Inflammatory macrophage treated with lipopolysaccharide for 4 hours (primary cell): ENCODE results near the gene LMX1B.
"Not testable (repeated sequence)": the region's sequence is repeated elsewhere in the genome, so short reads cannot be mapped to it uniquely, and the experiment has no call there.

ENCODE experiments used
- DNase-seq: peaks from one replicate; pipeline ENCODE4 v3.0.0-alpha.2; 2020

LMX1B gene

GRCh38 chr9:126722252-126722921 is 108.7 kb downstream of the LMX1B start:
- DNase-seq: peak; percentile 84

GRCh38 chr9:126722922-126723806 is 109.4 kb downstream of the LMX1B start:
- peak; percentile 39 for DNase-seq

GRCh38 chr9:126723807-126724172 is 110.1 kb downstream of the LMX1B start:
- no peak for DNase-seq

GRCh38 chr9:126724226-126724625 is 110.5 kb downstream of the LMX1B start:
- DNase-seq: no peak

GRCh38 chr9:126725485-126725884 is 111.8 kb downstream of the LMX1B start:
- DNase-seq: not testable (repeated sequence)

- not testable (repeated sequence) for DNase-seq
Measured at GRCh38 chr9:126728210-126728609, 114.5 kb downstream of the LMX1B start.

- DNase-seq: not testable (repeated sequence)
Measured at GRCh38 chr9:126730592-126730991, 116.9 kb downstream of the LMX1B start.

- no peak for DNase-seq
Measured at GRCh38 chr9:126733005-126733404, 119.3 kb downstream of the LMX1B start.

GRCh38 chr9:126734877-126735276 is 121.1 kb downstream of the LMX1B start:
- DNase-seq: no peak

GRCh38 chr9:126735482-126735881 is 121.8 kb downstream of the LMX1B start:
- no peak for DNase-seq

- no peak for DNase-seq
Measured at GRCh38 chr9:126738553-126738952, 124.8 kb downstream of the LMX1B start.

GRCh38 chr9:126743041-126743440 is 129.3 kb downstream of the LMX1B start:
- DNase-seq: peak; percentile 9

GRCh38 chr9:126745574-126746411 is 132.1 kb downstream of the LMX1B start:
- peak; percentile 45 for DNase-seq
